ENCODE measurements around the gene ANXA5.

- TF ChIP-seq CTCF (IDR thresholded peaks at IDR 0.05) (no peak), EZH2 (IDR thresholded peaks at IDR 0.05) (no peak), EZH2phosphoT487 (IDR thresholded peaks at IDR 0.05) (no peak)
Observed at GRCh38 chr4:121666091-121666679, 30.6 kb downstream of the ANXA5 start.

Data from neural progenitor cell (in vitro differentiated cells).